ENCODE data around the gene EIF2AK2. TPM values are rescaled to one million over a fixed set of nuclear protein-coding genes. Genes with fewer than 3 reads are reported as not detected.
"Not testable (repeated sequence)": the region's sequence is repeated elsewhere in the genome, so short reads cannot be mapped to it uniquely, and the experiment has no call there.

EIF2AK2 gene
- total and polyA plus RNA-seq, 12 donors, result 2.4 to 31.1 (median 23.0) TPM

GRCh38 chr2:37201766-37202165 is 45.0 kb upstream of the EIF2AK2 start:
- WGBS, 2 donors, result 81 to 90% methylated on average over 1 of the region's 1 CpG
- intact Hi-C loops (cut with DNase I), result no loop called here
- ATAC-seq (no peak), DNase-seq (no peak)
- Histone ChIP-seq H3K4me3 (no peak overlapping the region), H3K4me1 (peaks cover 2 to 21% (median 16%) of the 10 kb centered on the region in 9 donors), H3K36me3 (peaks cover 0 to 72% (median 53%) of the 10 kb centered on the region in 9 donors), H3K9me3 (peaks cover 0 to 27% (median 3%) of the 10 kb centered on the region in 11 donors), H3K27me3 (no peaks in the 10 kb centered on the region), H3K27ac (no peak overlapping the region)
- TF ChIP-seq CTCF (IDR thresholded peaks at IDR 0.05), result no peak

DNA sequence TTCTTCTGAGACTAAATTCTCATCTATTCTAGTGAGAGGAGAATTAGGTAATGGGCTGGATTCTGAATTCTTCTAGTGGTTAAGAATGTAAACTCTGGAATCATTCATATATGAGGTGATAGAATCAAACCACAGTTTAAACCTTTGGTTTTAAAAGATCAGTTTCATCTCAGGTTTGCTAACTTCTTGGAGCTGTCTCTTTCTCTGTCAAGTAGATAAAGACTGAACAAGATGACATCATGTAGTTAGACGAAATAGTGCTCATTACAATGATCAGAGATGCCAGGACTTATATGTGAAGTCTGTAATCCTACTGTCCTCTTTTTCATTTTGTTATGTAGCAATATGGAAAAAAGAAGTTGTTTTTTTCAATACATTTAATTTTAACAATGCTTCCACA is 44.4 kb upstream of the EIF2AK2 start:
- peaks cover 2 to 22% (median 16%) of the 10 kb centered on the region in 9 donors for H3K4me1 ChIP-seq
- no peak for ATAC-seq
- 63 to 71% methylated on average over 1 of the region's 1 CpG for WGBS, 2 donors
- H3K4me3 ChIP-seq, result no peak overlapping the region
- DNase-seq, result no peak
- H3K9me3 ChIP-seq, result peaks cover 0 to 21% (median 3%) of the 10 kb centered on the region in 11 donors
- peaks cover 0 to 67% (median 47%) of the 10 kb centered on the region in 9 donors for H3K36me3 ChIP-seq
- intact Hi-C loops (cut with DNase I), result no loop called here
- TF ChIP-seq CTCF (IDR thresholded peaks at IDR 0.05), result no peak
- H3K27me3 ChIP-seq, result no peaks in the 10 kb centered on the region
- no peak overlapping the region for H3K27ac ChIP-seq

DNA sequence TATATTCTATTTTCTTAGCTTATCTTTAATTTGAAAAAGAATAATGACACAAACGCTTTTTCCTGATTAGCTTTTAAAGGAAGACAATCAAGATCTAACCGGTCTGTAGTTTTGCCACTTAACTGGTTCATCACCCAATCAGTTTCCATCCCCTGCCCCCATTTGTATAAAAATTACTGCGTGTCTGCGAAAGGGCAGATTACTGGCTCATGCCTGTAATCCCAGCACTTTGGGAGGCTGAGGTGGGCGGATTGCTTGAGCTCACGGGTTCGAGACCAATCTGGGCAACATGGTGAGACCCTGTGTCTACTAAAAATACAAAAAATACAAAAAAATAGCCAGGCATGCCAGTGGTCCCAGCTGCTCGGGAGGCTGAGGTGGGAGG is 41.9 kb upstream of the EIF2AK2 start:
- peaks cover 0 to 41% (median 28%) of the 10 kb centered on the region in 9 donors for H3K36me3 ChIP-seq
- no peak for DNase-seq
- H3K4me3 ChIP-seq, result no peak overlapping the region
- no peak for ATAC-seq
- no peaks in the 10 kb centered on the region for H3K27me3 ChIP-seq
- H3K9me3 ChIP-seq, result peaks cover 0 to 12% (median 3%) of the 10 kb centered on the region in 11 donors
- H3K27ac ChIP-seq, result no peak overlapping the region
- TF ChIP-seq CTCF (IDR thresholded peaks at IDR 0.05), result no peak
- 91 to 94% methylated on average over 8 of the region's 8 CpGs for WGBS, 2 donors
- H3K4me1 ChIP-seq, result peaks cover 2 to 26% (median 17%) of the 10 kb centered on the region in 9 donors
- intact Hi-C loops (cut with DNase I), result loop anchor here in 2 of 10 donors (5.0 kb wide), 2 partner anchors 41 to 46 kb away; partner anchors contain the start of gene EIF2AK2 (in 1 of the 2)

GRCh38 chr2:37196320-37197195 is 39.8 kb upstream of the EIF2AK2 start, which contains the start of gene CEBPZOS:
CEBPZOS (plus strand) TSS chr2:37196496; CDS start chr2:37199705, 3,209 bp downstream.
- 0 to 1% methylated on average over 72 of the region's 72 CpGs for WGBS, 2 donors
- Histone ChIP-seq H3K9me3 (no peaks in the 10 kb centered on the region), H3K27me3 (no peaks in the 10 kb centered on the region), H3K4me1 (peaks cover 2 to 26% (median 17%) of the 10 kb centered on the region in 9 donors), H3K36me3 (peaks cover 0 to 20% (median 7%) of the 10 kb centered on the region in 9 donors), H3K4me3 (peak within 1 kb of the TSS; percentile 67 to 94 (median 80)), H3K27ac (peak within 1 kb of the TSS; percentile 33 to 94 (median 88))
- DNase-seq (peak; percentile 86 to 88), ATAC-seq (peak; percentile 93 to 96 (median 94))
- intact Hi-C loops (cut with DNase I), result loop anchor here in 2 of 10 donors (5.0 kb wide), 2 partner anchors 39 to 44 kb away; partner anchors contain the start of gene EIF2AK2 (in 1 of the 2)
- TF ChIP-seq CTCF (IDR thresholded peaks at IDR 0.05), result no peak

- peak in 2 of 8 donors; percentile 2 to 3 for ATAC-seq
- WGBS, 2 donors, result 83 to 86% methylated on average over 20 of the region's 20 CpGs
Measured at GRCh38 chr2:37195862-37196319, 39.1 kb upstream of the EIF2AK2 start.

More at GRCh38 chr2:37195862-37196319, 39.1 kb upstream of the EIF2AK2 start:
- intact Hi-C loops (cut with DNase I), result loop anchor here in 2 of 10 donors (5.0 kb wide), 2 partner anchors 39 to 44 kb away; partner anchors contain the start of gene EIF2AK2 (in 1 of the 2)
- not testable (repeated sequence) for H3K9me3 ChIP-seq, H3K27me3 ChIP-seq, DNase-seq
- peak overlapping the region; percentile 67 to 94 (median 80) for H3K4me3 ChIP-seq
- peaks cover 0 to 14% (median under 1%) of the 10 kb centered on the region in 9 donors for H3K36me3 ChIP-seq
- H3K4me1 ChIP-seq, result peaks cover 2 to 26% (median 17%) of the 10 kb centered on the region in 9 donors
- H3K27ac ChIP-seq, result peak overlapping the region; percentile 33 to 94 (median 88)
